HepG2 (cell line): ENCODE measurements around the gene PPP2R2C. TPM values are rescaled to one million over a fixed set of nuclear protein-coding genes. Genes with fewer than 3 reads are reported as not detected.
A peak's percentile ranks its signal among the peaks of the same experiment; 100 is the strongest.

Experiments used
- ARNT2 ChIP-seq: sonication (generic); formaldehyde crosslinking; IDR thresholded peaks from 2 replicates; pipeline ENCODE4 v1.8.0; 2022; ENCODE audit warnings: mild to moderate bottlenecking, low read depth, missing genetic modification reagents, moderate library complexity
- CBX5 ChIP-seq: sonication (generic); formaldehyde crosslinking; IDR thresholded peaks from 2 replicates; pipeline ENCODE4 v1.4.0; 2020; ENCODE audit warnings: missing genetic modification reagents, borderline replicate concordance
- CCDC6 ChIP-seq: sonication (generic); formaldehyde crosslinking; IDR thresholded peaks from 2 replicates; pipeline ENCODE4 v1.8.1; 2022; ENCODE audit warnings: mild to moderate bottlenecking, missing genetic modification reagents, moderate library complexity
- DMAP1 ChIP-seq: IDR thresholded peaks from 2 replicates; pipeline ENCODE4 v1.6.1; 2016
- HNF4A ChIP-seq: sonication (generic); formaldehyde crosslinking; IDR thresholded peaks from 2 replicates; pipeline ENCODE4 v1.4.0; 2020; ENCODE audit warnings: missing genetic modification reagents
- HOXA7 ChIP-seq: sonication (generic); formaldehyde crosslinking; IDR thresholded peaks from 2 replicates; pipeline ENCODE4 v1.8.1; 2022; ENCODE audit warnings: mild to moderate bottlenecking, missing genetic modification reagents, moderate library complexity
- KDM2A ChIP-seq: sonication (generic); formaldehyde crosslinking; IDR thresholded peaks from 2 replicates; pipeline ENCODE4 v1.4.0; 2020; ENCODE audit warnings: low read depth, missing genetic modification reagents, borderline replicate concordance
- MXI1 ChIP-seq: IDR thresholded peaks from 3 replicates; pipeline ENCODE4 v1.6.1; 2012; ENCODE audit warnings: low read depth, low read length, inconsistent platforms, borderline replicate concordance
- NCOR1 ChIP-seq: fragments of 200-600 bp; sonication (generic); IDR thresholded peaks from 2 replicates; pipeline ENCODE4 v1.7.0; 2017; ENCODE audit warnings: antibody characterized with exemption, low read length, borderline replicate concordance
- PAF1 ChIP-seq: IDR thresholded peaks from 2 replicates; pipeline ENCODE4 v1.6.1; 2016; ENCODE audit warnings: missing genetic modification reagents, missing compliant biosample characterization
- RCOR2 ChIP-seq: IDR thresholded peaks from 2 replicates; pipeline ENCODE4 v1.6.1; 2016; ENCODE audit warnings: missing biosample characterization, missing genetic modification reagents
- RFX3 ChIP-seq: IDR thresholded peaks from 2 replicates; pipeline ENCODE4 v1.6.1; 2016; ENCODE audit warnings: missing biosample characterization, missing genetic modification reagents
- TCF7L2 ChIP-seq: IDR thresholded peaks from 2 replicates; pipeline ENCODE4 v1.6.1; 2011; ENCODE audit warnings: mild to moderate bottlenecking, low read depth, low read length, moderate library complexity
- polyA plus RNA-seq, 8 experiments: library from polyadenylated mRNA; depleted of rRNA in 3 of 8; stranded (reverse) in 7 of 8; unstranded in 1 of 8; fragments of >200 nt; fragmentation: Illumina TruSeq in 4 of 8; extraction: Trizol in 4 of 8; gene quantifications; 2 replicates each; pipeline versions ENCODE4 v1.2.1 to v1.2.3, GENCODE V29; 2011 to 2016; ENCODE audit warnings: low read depth in 4 of 8, missing spikeins in 1 of 8, mixed read lengths in 1 of 8; ENCODE audit not compliant: insufficient read depth in 1 of 8
- total RNA-seq, 5 experiments: library from RNA; depleted of rRNA; stranded (reverse); fragments of >200 nt; fragmentation: Illumina TruSeq; extraction: Trizol; gene quantifications; 2 replicates each; pipeline ENCODE4 v1.2.3, GENCODE V29; 2016; ENCODE audit warnings: low read depth in 1 of 5
- TF ChIP-seq, protein P1 (sequence below): IDR thresholded peaks from 2 replicates; pipeline ENCODE4 v1.4.0; 2020; ENCODE audit warnings: mild to moderate bottlenecking, missing genetic modification reagents
- TF ChIP-seq, protein P2 (sequence below): sonication (generic); formaldehyde crosslinking; IDR thresholded peaks from 2 replicates; pipeline ENCODE4 v1.8.1; 2023; ENCODE audit warnings: mild to moderate bottlenecking, moderate library complexity, missing genetic modification reagents
- TF ChIP-seq, protein P3 (sequence below): sonication (generic); formaldehyde crosslinking; IDR thresholded peaks from 2 replicates; pipeline ENCODE4 v1.8.0; 2022; ENCODE audit warnings: missing genetic modification reagents, mild to moderate bottlenecking, borderline replicate concordance
- TF ChIP-seq, protein P4 (sequence below): sonication (generic); formaldehyde crosslinking; IDR thresholded peaks from 2 replicates; pipeline ENCODE4 v1.5.0; 2020; ENCODE audit warnings: missing genetic modification reagents, mild to moderate bottlenecking, borderline replicate concordance
- TF ChIP-seq, protein P5 (sequence below): IDR thresholded peaks from 2 replicates; pipeline ENCODE4 v1.6.1; 2016; ENCODE audit warnings: mild to moderate bottlenecking, missing biosample characterization, missing genetic modification reagents
- TF ChIP-seq, protein P6 (sequence below): sonication (generic); formaldehyde crosslinking; IDR thresholded peaks from 2 replicates; pipeline ENCODE4 v1.4.0; 2020; ENCODE audit warnings: mild to moderate bottlenecking, missing genetic modification reagents

PPP2R2C gene
- total and polyA plus RNA-seq, 2 of the 13 experiments (the other 11 are each of a cell fraction or from before 2014, with no cell fraction given): 0.60 to 8.6 TPM

DNA sequence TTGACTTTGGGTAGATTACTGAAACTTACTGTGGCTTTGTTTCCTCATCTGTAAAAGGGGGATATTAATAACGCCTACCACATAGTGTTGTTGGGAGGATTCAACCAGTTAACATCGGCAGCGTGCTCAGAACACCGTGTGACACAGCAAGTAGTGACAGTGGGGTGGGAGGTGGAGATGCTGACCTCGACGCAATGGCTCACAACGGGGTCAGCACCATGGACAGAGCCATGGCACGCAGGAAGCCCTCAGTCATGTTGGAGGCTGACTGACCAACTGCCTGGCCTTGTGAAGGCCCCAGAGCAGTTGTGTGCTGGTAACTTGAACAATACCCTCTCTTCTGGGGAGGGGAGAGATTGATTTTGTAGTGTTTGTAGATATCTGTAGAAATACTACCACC lies 109.5 kb downstream of the PPP2R2C start (continued):
- TF ChIP-seq, protein P1, sequence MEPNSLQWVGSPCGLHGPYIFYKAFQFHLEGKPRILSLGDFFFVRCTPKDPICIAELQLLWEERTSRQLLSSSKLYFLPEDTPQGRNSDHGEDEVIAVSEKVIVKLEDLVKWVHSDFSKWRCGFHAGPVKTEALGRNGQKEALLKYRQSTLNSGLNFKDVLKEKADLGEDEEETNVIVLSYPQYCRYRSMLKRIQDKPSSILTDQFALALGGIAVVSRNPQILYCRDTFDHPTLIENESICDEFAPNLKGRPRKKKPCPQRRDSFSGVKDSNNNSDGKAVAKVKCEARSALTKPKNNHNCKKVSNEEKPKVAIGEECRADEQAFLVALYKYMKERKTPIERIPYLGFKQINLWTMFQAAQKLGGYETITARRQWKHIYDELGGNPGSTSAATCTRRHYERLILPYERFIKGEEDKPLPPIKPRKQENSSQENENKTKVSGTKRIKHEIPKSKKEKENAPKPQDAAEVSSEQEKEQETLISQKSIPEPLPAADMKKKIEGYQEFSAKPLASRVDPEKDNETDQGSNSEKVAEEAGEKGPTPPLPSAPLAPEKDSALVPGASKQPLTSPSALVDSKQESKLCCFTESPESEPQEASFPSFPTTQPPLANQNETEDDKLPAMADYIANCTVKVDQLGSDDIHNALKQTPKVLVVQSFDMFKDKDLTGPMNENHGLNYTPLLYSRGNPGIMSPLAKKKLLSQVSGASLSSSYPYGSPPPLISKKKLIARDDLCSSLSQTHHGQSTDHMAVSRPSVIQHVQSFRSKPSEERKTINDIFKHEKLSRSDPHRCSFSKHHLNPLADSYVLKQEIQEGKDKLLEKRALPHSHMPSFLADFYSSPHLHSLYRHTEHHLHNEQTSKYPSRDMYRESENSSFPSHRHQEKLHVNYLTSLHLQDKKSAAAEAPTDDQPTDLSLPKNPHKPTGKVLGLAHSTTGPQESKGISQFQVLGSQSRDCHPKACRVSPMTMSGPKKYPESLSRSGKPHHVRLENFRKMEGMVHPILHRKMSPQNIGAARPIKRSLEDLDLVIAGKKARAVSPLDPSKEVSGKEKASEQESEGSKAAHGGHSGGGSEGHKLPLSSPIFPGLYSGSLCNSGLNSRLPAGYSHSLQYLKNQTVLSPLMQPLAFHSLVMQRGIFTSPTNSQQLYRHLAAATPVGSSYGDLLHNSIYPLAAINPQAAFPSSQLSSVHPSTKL (CRISPR knock-in tag): peak; percentile 35; the same call in 1 of the 2 replicates
- TF ChIP-seq PAF1 (CRISPR knock-in tag) (no peak), CBX5 (CRISPR knock-in tag) (0 out of 2 replicates have a peak, but pooled peaks have one; percentile 30), DMAP1 (CRISPR knock-in tag) (no peak), RFX3 (CRISPR knock-in tag) (no peak), ARNT2 (CRISPR knock-in tag) (no peak), CCDC6 (CRISPR knock-in tag) (no peak), TCF7L2 (no peak), RCOR2 (CRISPR knock-in tag) (no peak), MXI1 (no peak), NCOR1 (no peak), HNF4A (CRISPR knock-in tag) (no peak), KDM2A (CRISPR knock-in tag) (peak; percentile 52; the same call in 1 of the 2 replicates), HOXA7 (no peak)
- TF ChIP-seq, protein P2, sequence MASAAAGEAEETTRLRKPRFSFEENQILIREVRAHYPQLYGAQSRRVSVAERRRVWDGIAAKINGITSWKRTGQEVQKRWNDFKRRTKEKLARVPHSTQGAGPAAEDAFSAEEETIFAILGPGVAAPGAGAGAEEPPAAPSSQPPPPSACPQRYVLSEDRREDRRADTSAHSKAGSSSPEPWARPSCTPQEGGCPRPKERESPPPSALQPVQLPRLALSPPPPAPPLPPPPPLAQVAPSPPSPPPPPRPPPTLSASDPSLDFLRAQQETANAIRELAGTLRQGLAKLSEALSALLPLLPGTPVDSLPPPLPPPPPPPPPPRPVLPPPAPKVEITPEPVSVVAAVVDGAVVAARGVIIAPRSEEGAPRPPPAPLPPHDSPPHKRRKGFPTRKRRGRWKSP (CRISPR knock-in tag): no peak
- TF ChIP-seq, protein P3, sequence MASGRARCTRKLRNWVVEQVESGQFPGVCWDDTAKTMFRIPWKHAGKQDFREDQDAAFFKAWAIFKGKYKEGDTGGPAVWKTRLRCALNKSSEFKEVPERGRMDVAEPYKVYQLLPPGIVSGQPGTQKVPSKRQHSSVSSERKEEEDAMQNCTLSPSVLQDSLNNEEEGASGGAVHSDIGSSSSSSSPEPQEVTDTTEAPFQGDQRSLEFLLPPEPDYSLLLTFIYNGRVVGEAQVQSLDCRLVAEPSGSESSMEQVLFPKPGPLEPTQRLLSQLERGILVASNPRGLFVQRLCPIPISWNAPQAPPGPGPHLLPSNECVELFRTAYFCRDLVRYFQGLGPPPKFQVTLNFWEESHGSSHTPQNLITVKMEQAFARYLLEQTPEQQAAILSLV (CRISPR knock-in tag): no peak
- TF ChIP-seq, protein P4, sequence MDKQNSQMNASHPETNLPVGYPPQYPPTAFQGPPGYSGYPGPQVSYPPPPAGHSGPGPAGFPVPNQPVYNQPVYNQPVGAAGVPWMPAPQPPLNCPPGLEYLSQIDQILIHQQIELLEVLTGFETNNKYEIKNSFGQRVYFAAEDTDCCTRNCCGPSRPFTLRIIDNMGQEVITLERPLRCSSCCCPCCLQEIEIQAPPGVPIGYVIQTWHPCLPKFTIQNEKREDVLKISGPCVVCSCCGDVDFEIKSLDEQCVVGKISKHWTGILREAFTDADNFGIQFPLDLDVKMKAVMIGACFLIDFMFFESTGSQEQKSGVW (CRISPR knock-in tag): no peak
- TF ChIP-seq, protein P5, sequence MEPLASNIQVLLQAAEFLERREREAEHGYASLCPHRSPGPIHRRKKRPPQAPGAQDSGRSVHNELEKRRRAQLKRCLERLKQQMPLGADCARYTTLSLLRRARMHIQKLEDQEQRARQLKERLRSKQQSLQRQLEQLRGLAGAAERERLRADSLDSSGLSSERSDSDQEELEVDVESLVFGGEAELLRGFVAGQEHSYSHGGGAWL (CRISPR knock-in tag): peak; percentile 85; the same call in 1 of the 2 replicates
- TF ChIP-seq, protein P6, sequence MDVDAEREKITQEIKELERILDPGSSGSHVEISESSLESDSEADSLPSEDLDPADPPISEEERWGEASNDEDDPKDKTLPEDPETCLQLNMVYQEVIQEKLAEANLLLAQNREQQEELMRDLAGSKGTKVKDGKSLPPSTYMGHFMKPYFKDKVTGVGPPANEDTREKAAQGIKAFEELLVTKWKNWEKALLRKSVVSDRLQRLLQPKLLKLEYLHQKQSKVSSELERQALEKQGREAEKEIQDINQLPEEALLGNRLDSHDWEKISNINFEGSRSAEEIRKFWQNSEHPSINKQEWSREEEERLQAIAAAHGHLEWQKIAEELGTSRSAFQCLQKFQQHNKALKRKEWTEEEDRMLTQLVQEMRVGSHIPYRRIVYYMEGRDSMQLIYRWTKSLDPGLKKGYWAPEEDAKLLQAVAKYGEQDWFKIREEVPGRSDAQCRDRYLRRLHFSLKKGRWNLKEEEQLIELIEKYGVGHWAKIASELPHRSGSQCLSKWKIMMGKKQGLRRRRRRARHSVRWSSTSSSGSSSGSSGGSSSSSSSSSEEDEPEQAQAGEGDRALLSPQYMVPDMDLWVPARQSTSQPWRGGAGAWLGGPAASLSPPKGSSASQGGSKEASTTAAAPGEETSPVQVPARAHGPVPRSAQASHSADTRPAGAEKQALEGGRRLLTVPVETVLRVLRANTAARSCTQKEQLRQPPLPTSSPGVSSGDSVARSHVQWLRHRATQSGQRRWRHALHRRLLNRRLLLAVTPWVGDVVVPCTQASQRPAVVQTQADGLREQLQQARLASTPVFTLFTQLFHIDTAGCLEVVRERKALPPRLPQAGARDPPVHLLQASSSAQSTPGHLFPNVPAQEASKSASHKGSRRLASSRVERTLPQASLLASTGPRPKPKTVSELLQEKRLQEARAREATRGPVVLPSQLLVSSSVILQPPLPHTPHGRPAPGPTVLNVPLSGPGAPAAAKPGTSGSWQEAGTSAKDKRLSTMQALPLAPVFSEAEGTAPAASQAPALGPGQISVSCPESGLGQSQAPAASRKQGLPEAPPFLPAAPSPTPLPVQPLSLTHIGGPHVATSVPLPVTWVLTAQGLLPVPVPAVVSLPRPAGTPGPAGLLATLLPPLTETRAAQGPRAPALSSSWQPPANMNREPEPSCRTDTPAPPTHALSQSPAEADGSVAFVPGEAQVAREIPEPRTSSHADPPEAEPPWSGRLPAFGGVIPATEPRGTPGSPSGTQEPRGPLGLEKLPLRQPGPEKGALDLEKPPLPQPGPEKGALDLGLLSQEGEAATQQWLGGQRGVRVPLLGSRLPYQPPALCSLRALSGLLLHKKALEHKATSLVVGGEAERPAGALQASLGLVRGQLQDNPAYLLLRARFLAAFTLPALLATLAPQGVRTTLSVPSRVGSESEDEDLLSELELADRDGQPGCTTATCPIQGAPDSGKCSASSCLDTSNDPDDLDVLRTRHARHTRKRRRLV (CRISPR knock-in tag): no peak
